K562 (cell line): ENCODE results near the gene RIT1. TPM values are rescaled to one million over a fixed set of nuclear protein-coding genes. Genes with fewer than 3 reads are reported as not detected.

Experiments
- BHLHE40 ChIP-seq: IDR thresholded peaks from 2 replicates; pipeline ENCODE4 v1.6.1; 2011; ENCODE audit warnings: low read length, improper control_type of control experiment
- C11orf30 ChIP-seq: fragments of 450-650 bp; IDR thresholded peaks from 2 replicates; pipeline ENCODE4 v1.6.1; 2016; ENCODE audit warnings: low read depth, mild to moderate bottlenecking
- COPS2 ChIP-seq: fragments of 450-650 bp; conservative IDR thresholded peaks from 2 replicates; pipeline ENCODE4 v1.6.1; 2016; ENCODE audit warnings: mild to moderate bottlenecking, moderate library complexity
- FOXK2 ChIP-seq, 2 experiments: fragments of 450-650 bp; IDR thresholded peaks in 1 of 2; conservative IDR thresholded peaks in 1 of 2; 2 replicates each; pipeline ENCODE4 v1.6.1; 2016; ENCODE audit warnings: low read depth in 2 of 2, mild to moderate bottlenecking in 1 of 2
- GABPA ChIP-seq: fragments of 200-800 bp; sonication (Bioruptor generic); conservative IDR thresholded peaks from 2 replicates; pipeline ENCODE4 v1.6.1; 2016; ENCODE audit warnings: low read depth, missing genetic modification characterization, missing compliant biosample characterization
- KDM2B ChIP-seq: fragments of 250-450 bp; sonication (Bioruptor Pico); IDR thresholded peaks from 2 replicates; pipeline ENCODE4 v1.8.0; 2021; ENCODE audit warnings: mild to moderate bottlenecking, moderate library complexity
- MAFF ChIP-seq: IDR thresholded peaks from 2 replicates; pipeline ENCODE4 v1.6.1; 2012; ENCODE audit warnings: low read length, improper control_type of control experiment
- MAFK ChIP-seq: IDR thresholded peaks from 2 replicates; pipeline ENCODE4 v1.6.1; 2011; ENCODE audit warnings: low read length, improper control_type of control experiment
- MBD1 ChIP-seq: fragments of 250-450 bp; sonication (Bioruptor Pico); IDR thresholded peaks from 2 replicates; pipeline ENCODE4 v1.8.0; 2022; ENCODE audit warnings: inconsistent platforms
- MYC ChIP-seq, 2 experiments: fragments of 250-450 bp in 1 of 2; sonication (Bioruptor Pico) in 1 of 2; IDR thresholded peaks; 2 replicates each; pipeline versions ENCODE4 v1.5.1 to v1.6.1; 2012 to 2021; ENCODE audit warnings: low read depth in 2 of 2, borderline replicate concordance in 1 of 2, improper control_type of control experiment in 1 of 2, low read length in 1 of 2, mild to moderate bottlenecking in 1 of 2, moderate library complexity in 1 of 2
- NFE2L1 ChIP-seq: fragments of 450-650 bp; IDR thresholded peaks from 2 replicates; pipeline ENCODE4 v1.6.1; 2016; ENCODE audit warnings: missing genetic modification characterization, low read depth, mild to moderate bottlenecking, missing compliant biosample characterization, moderate library complexity, borderline replicate concordance
- NR2C1 ChIP-seq, 2 experiments: fragments of 450-650 bp; IDR thresholded peaks; 2 replicates each; pipeline ENCODE4 v1.6.1; 2017; ENCODE audit warnings: mild to moderate bottlenecking in 2 of 2, antibody characterized with exemption in 1 of 2, inconsistent platforms in 1 of 2, missing compliant biosample characterization in 1 of 2, missing genetic modification characterization in 1 of 2
- PHF21A ChIP-seq: fragments of 450-650 bp; IDR thresholded peaks from 2 replicates; pipeline ENCODE4 v1.6.1; 2017; ENCODE audit warnings: low read depth, borderline replicate concordance
- POLR2G ChIP-seq: fragments of 200-400 bp; formaldehyde crosslinking; IDR thresholded peaks from 2 replicates; pipeline ENCODE4 v1.6.1; 2017; ENCODE audit warnings: low read depth, mild to moderate bottlenecking, antibody characterized with exemption, low read length, moderate library complexity
- RAD21 ChIP-seq, 2 experiments: fragments of 250-450 bp in 1 of 2; fragments of 450-650 bp in 1 of 2; sonication (Bioruptor Pico) in 1 of 2; formaldehyde crosslinking in 1 of 2; IDR thresholded peaks in 1 of 2; conservative IDR thresholded peaks in 1 of 2; 2 replicates each; pipeline versions ENCODE4 v1.4.0 to v1.8.0; 2020 to 2022; ENCODE audit warnings: mild to moderate bottlenecking in 2 of 2, moderate library complexity in 1 of 2
- RBBP5 ChIP-seq: fragments of 200-600 bp; sonication (generic); IDR thresholded peaks from 2 replicates; pipeline ENCODE4 v1.6.1; 2012; ENCODE audit warnings: borderline replicate concordance, mild to moderate bottlenecking, low read length, control low read depth, inconsistent platforms; ENCODE audit not compliant: insufficient read depth, poor library complexity, severe bottlenecking
- RCOR1 ChIP-seq, 2 experiments: IDR thresholded peaks; 2 replicates each; pipeline ENCODE4 v1.6.1; 2012; ENCODE audit warnings: low read depth in 2 of 2, low read length in 2 of 2, borderline replicate concordance in 1 of 2, improper control_type of control experiment in 1 of 2
- SMARCA5 ChIP-seq: fragments of 450-650 bp; IDR thresholded peaks from 2 replicates; pipeline ENCODE4 v1.6.1; 2016
- SRF ChIP-seq, 2 experiments: fragments of 250-450, 450-650 bp in 1 of 2; sonication (Bioruptor Pico) in 1 of 2; sonication (generic) in 1 of 2; formaldehyde crosslinking; IDR thresholded peaks; 2 replicates each; pipeline versions ENCODE4 v1.5.0 to v1.5.1; 2020 to 2022; ENCODE audit warnings: mild to moderate bottlenecking in 1 of 2, missing genetic modification reagents in 1 of 2
- ZNF184 ChIP-seq: sonication (generic); formaldehyde crosslinking; IDR thresholded peaks from 2 replicates; pipeline ENCODE4 v1.5.0; 2020; ENCODE audit warnings: missing genetic modification reagents
- ZNF316 ChIP-seq: fragments of 450-650 bp; IDR thresholded peaks from 2 replicates; pipeline ENCODE4 v1.6.1; 2016
- ZNF324 ChIP-seq: fragments of 250-450 bp; sonication (Bioruptor Pico); IDR thresholded peaks from 2 replicates; pipeline ENCODE4 v1.4.0; 2020; ENCODE audit warnings: mild to moderate bottlenecking
- ZNF830 ChIP-seq: fragments of 250-450 bp; sonication (Bioruptor Pico); IDR thresholded peaks from 2 replicates; pipeline ENCODE4 v1.5.0; 2021; ENCODE audit warnings: mild to moderate bottlenecking
- polyA plus RNA-seq, 8 experiments: library from polyadenylated mRNA; depleted of rRNA in 4 of 8; stranded (reverse) in 5 of 8; unstranded in 3 of 8; fragments of >200 nt; fragmentation: Nextera tagmentation in 2 of 8; fragmentation: Illumina TruSeq in 1 of 8; extraction: Ambion mirVana in 2 of 8; extraction: Trizol in 1 of 8; gene quantifications; 2 replicates each; pipeline versions ENCODE4 v1.2.1 to v1.2.3, GENCODE V29; 2011 to 2014; ENCODE audit warnings: inconsistent platforms in 1 of 8, missing spikeins in 1 of 8
- total RNA-seq, 7 experiments: library from RNA; depleted of rRNA in 6 of 7; stranded (reverse); fragments of >200 nt in 6 of 7; fragmentation: Illumina TruSeq in 2 of 7; extraction: Trizol in 2 of 7; gene quantifications; 2 replicates each; pipeline versions ENCODE4 v1.2.1 to v1.2.3, GENCODE V29; 2011 to 2021; ENCODE audit warnings: low replicate concordance in 1 of 7
- TF ChIP-seq, protein P1 (sequence below): fragments of 450-650 bp; conservative IDR thresholded peaks from 2 replicates; pipeline ENCODE4 v1.6.1; 2016; ENCODE audit warnings: missing genetic modification characterization, low read depth, mild to moderate bottlenecking, control low read depth, missing compliant biosample characterization
- TF ChIP-seq, protein P2 (sequence below), 2 experiments: fragments of 450-650 bp; conservative IDR thresholded peaks; 2 replicates each; pipeline ENCODE4 v1.6.1; 2017; ENCODE audit warnings: mild to moderate bottlenecking in 2 of 2, moderate library complexity in 2 of 2

Gene RIT1
- total and polyA plus RNA-seq, 9 of the 15 experiments (the other 6 are each of a cell fraction or from before 2014, with no cell fraction given), result 13.5 to 57.6 (median 22.9) TPM

- TF ChIP-seq, protein P1, sequence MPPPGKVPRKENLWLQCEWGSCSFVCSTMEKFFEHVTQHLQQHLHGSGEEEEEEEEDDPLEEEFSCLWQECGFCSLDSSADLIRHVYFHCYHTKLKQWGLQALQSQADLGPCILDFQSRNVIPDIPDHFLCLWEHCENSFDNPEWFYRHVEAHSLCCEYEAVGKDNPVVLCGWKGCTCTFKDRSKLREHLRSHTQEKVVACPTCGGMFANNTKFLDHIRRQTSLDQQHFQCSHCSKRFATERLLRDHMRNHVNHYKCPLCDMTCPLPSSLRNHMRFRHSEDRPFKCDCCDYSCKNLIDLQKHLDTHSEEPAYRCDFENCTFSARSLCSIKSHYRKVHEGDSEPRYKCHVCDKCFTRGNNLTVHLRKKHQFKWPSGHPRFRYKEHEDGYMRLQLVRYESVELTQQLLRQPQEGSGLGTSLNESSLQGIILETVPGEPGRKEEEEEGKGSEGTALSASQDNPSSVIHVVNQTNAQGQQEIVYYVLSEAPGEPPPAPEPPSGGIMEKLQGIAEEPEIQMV (tag), result no peak
- no peak for TF ChIP-seq RAD21 (CRISPR knock-in tag; conservative IDR thresholded peaks at IDR 0.05 in 1 of 2, IDR thresholded peaks at IDR 0.05 in 1 of 2)
- peak; percentile 25 to 29; a peak in 2 of 4 replicates for TF ChIP-seq FOXK2 (conservative IDR thresholded peaks at IDR 0.05 in 1 of 2, IDR thresholded peaks at IDR 0.05 in 1 of 2; ENCODE audit: low read depth in 2 of 2)
- TF ChIP-seq BHLHE40, result no peak
- no peak for TF ChIP-seq RBBP5
- TF ChIP-seq MYC (IDR thresholded peaks at IDR 0.05; ENCODE audit: low read depth, low read length), result no peak
- no peak for TF ChIP-seq MYC (CRISPR knock-in tag; IDR thresholded peaks at IDR 0.05; ENCODE audit: borderline replicate concordance, low read depth)
- TF ChIP-seq ZNF184, result no peak
- TF ChIP-seq, protein P2, sequence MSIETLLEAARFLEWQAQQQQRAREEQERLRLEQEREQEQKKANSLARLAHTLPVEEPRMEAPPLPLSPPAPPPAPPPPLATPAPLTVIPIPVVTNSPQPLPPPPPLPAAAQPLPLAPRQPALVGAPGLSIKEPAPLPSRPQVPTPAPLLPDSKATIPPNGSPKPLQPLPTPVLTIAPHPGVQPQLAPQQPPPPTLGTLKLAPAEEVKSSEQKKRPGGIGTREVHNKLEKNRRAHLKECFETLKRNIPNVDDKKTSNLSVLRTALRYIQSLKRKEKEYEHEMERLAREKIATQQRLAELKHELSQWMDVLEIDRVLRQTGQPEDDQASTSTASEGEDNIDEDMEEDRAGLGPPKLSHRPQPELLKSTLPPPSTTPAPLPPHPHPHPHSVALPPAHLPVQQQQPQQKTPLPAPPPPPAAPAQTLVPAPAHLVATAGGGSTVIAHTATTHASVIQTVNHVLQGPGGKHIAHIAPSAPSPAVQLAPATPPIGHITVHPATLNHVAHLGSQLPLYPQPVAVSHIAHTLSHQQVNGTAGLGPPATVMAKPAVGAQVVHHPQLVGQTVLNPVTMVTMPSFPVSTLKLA (conservative IDR thresholded peaks at IDR 0.05), result no peak
- peak; percentile 80 for TF ChIP-seq MAFK
- TF ChIP-seq C11orf30, result peak; percentile 87
- TF ChIP-seq SRF (CRISPR knock-in tag; IDR thresholded peaks at IDR 0.05), result peak in 1 of 2 experiments; percentile 17; a peak in 1 of 4 replicates
- TF ChIP-seq KDM2B (CRISPR knock-in tag), result no peak
- no peak for TF ChIP-seq ZNF830 (CRISPR knock-in tag)
- TF ChIP-seq MAFF, result peak; percentile 61; the same call in 1 of the 2 replicates
- TF ChIP-seq SMARCA5, result no peak
- TF ChIP-seq NR2C1 (IDR thresholded peaks at IDR 0.05), result no peak
- no peak for TF ChIP-seq NR2C1 (tag; IDR thresholded peaks at IDR 0.05)
- no peak for TF ChIP-seq RCOR1 (IDR thresholded peaks at IDR 0.05; ENCODE audit: borderline replicate concordance in 1 of 2, low read depth in 2 of 2, low read length in 2 of 2)
- TF ChIP-seq PHF21A, result no peak
- peak; percentile 86 for TF ChIP-seq ZNF316
- no peak for TF ChIP-seq MBD1 (CRISPR knock-in tag)
- TF ChIP-seq POLR2G, result no peak
- TF ChIP-seq ZNF324 (CRISPR knock-in tag), result no peak
- TF ChIP-seq NFE2L1 (tag), result 0 out of 2 replicates have a peak, but pooled peaks have one; percentile 28
- TF ChIP-seq GABPA (tag), result no peak
- TF ChIP-seq COPS2, result no peak
Observed at GRCh38 chr1:155909894-155910293, 1.3 kb downstream of the RIT1 start (continued).
